Measurements from ENCODE around the gene HMCES.

HMCES gene

GRCh38 chr3:129304146-129304961 lies 25.7 kb downstream of the HMCES start:
- TF ChIP-seq, protein P1, sequence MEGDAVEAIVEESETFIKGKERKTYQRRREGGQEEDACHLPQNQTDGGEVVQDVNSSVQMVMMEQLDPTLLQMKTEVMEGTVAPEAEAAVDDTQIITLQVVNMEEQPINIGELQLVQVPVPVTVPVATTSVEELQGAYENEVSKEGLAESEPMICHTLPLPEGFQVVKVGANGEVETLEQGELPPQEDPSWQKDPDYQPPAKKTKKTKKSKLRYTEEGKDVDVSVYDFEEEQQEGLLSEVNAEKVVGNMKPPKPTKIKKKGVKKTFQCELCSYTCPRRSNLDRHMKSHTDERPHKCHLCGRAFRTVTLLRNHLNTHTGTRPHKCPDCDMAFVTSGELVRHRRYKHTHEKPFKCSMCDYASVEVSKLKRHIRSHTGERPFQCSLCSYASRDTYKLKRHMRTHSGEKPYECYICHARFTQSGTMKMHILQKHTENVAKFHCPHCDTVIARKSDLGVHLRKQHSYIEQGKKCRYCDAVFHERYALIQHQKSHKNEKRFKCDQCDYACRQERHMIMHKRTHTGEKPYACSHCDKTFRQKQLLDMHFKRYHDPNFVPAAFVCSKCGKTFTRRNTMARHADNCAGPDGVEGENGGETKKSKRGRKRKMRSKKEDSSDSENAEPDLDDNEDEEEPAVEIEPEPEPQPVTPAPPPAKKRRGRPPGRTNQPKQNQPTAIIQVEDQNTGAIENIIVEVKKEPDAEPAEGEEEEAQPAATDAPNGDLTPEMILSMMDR (IDR thresholded peaks at IDR 0.05) = no peak
- no peak overlapping the region for H3K4me3 ChIP-seq
- peak overlapping the region; percentile 63 for H3K27ac ChIP-seq
- DNase-seq (ENCODE audit: low spot score) = no peak

- Histone ChIP-seq H3K4me3 (no peak overlapping the region), H3K27ac (peak overlapping the region; percentile 63)
- TF ChIP-seq, protein P1 (IDR thresholded peaks at IDR 0.05) = no peak
- no peak for DNase-seq (ENCODE audit: low spot score)
Observed at GRCh38 chr3:129304962-129305222, 26.2 kb downstream of the HMCES start.

- H3K4me3 ChIP-seq = peak overlapping the region; percentile 54
- peak overlapping the region; percentile 63 to 83 for H3K27ac ChIP-seq
- TF ChIP-seq, protein P1 (IDR thresholded peaks at IDR 0.05) = no peak
- peak; percentile 95 for DNase-seq (ENCODE audit: low spot score)
Observed at GRCh38 chr3:129305592-129306091, 27.0 kb downstream of the HMCES start.

- no peak overlapping the region for H3K4me3 ChIP-seq
- DNase-seq (ENCODE audit: low spot score) = no peak
- TF ChIP-seq, protein P1 (IDR thresholded peaks at IDR 0.05) = no peak
- H3K27ac ChIP-seq = no peak overlapping the region
Observed at GRCh38 chr3:129308636-129309035, 30.0 kb downstream of the HMCES start.

DNA sequence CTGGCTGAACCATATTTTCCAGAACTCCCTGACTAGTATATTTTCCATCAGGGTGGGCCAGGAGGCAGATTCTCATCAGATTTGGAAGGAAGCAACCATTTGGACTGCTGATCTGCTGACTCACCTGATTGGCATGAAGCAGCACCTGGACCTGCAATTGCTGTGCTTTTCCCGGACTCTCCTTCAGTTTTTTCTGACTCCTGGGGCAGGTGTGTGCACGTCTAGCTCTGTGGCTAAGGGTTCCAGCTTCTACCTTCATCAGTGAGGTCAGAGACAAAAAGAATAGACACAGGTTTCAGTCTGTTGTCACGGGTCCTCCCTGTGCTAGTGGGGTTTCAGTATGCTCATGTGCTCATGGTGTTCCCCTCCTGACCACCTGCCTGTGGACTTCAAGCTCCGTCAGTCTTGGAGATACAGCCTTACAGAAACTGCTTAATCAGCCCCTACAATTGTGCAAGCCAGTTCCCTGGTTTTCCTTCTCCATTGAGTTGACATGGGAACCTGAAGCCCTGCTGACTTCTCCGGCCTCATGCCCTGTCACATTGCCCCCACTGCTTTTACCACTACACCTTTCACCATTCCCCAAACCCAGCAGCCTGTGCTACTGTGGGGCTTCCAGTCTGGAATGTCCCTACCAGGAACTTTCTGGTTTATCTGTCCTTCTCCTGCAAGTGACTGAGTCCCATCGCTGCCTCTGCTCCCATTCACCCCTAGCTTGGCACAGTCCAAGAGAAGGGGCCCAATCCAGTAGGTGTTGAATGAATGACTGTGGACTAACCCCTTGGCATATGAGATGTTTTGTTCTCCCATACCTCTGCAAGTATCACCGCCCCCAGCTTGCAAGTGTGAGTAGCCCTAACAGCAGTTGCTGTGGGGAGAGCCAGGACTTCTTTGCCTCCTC lies 31.7 kb downstream of the HMCES start:
- TF ChIP-seq, protein P1 (IDR thresholded peaks at IDR 0.05) = no peak
- Histone ChIP-seq H3K27ac (no peak overlapping the region), H3K4me3 (no peak overlapping the region)
- DNase-seq (ENCODE audit: low spot score) = no peak

- TF ChIP-seq, protein P1 (IDR thresholded peaks at IDR 0.05) = no peak
- no peak overlapping the region for H3K27ac ChIP-seq
- no peak for DNase-seq (ENCODE audit: low spot score)
- no peak overlapping the region for H3K4me3 ChIP-seq
Observed at GRCh38 chr3:129311054-129311902, 32.6 kb downstream of the HMCES start.

Measured in coronary artery (tissue), 2 donors.